HG03432 (cell line): ENCODE data around the gene TK1.

Source experiments
- ATAC-seq: cut with Tn5 transposase; IDR thresholded peaks from one replicate; pipeline ENCODE4 v1.9.1; 2021; ENCODE audit warnings: mild to moderate bottlenecking, moderate library complexity; ENCODE audit not compliant: unreplicated experiment

Gene TK1

DNA sequence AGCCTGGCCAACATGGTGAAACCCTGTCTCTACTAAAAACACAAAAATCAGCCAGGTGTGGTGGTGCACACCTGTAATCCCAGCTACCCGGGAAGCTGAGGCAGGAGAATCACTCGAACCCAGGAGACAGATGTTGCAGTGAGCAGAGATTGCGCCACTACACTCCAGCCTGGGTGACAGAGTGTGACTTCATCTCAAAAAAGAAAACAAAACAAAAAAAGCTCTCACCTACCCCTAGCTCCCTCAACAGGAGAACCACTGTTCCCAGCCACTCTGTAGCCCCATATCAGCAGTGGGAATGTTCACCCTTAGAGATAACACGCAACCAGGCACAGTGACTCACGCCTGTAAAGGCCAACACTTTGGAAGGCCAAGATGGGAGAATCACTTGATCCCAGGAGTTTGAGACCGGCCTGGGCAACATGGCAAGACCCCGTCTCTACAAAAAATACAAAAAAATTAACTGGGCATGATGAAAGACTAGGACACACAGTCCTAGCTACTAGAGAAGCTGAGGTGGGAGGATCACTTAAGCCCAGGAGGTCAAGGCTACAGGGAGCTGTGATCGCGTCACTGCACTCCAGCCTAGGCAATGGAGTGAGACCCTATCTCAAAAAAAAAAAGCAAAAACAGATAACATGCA lies 50.9 kb downstream of the TK1 start:
- no peak for ATAC-seq

DNA sequence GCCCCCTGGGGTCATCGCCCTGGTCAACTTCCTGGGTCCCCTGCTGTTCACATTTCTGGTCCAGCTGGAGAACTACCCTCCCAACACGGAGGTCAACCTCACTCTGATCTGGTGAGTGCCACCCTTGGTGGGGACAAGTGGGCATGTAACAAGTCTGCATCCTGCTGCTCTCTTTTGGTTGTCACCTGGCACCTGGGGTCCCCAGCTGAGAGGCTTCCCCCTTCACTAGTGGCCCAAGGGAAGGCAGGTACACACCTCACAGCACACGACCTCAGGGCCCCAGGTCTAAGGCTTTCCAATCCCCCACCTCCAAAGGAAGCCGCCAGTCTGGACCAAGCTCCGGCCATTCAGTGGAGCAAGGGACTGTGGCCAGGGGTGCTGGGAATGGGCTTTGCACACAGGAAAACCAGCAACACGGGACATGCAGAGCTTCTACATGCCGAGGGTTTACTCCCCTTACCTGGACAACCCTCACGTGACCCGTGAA lies 51.9 kb downstream of the TK1 start:
- no peak for ATAC-seq

DNA sequence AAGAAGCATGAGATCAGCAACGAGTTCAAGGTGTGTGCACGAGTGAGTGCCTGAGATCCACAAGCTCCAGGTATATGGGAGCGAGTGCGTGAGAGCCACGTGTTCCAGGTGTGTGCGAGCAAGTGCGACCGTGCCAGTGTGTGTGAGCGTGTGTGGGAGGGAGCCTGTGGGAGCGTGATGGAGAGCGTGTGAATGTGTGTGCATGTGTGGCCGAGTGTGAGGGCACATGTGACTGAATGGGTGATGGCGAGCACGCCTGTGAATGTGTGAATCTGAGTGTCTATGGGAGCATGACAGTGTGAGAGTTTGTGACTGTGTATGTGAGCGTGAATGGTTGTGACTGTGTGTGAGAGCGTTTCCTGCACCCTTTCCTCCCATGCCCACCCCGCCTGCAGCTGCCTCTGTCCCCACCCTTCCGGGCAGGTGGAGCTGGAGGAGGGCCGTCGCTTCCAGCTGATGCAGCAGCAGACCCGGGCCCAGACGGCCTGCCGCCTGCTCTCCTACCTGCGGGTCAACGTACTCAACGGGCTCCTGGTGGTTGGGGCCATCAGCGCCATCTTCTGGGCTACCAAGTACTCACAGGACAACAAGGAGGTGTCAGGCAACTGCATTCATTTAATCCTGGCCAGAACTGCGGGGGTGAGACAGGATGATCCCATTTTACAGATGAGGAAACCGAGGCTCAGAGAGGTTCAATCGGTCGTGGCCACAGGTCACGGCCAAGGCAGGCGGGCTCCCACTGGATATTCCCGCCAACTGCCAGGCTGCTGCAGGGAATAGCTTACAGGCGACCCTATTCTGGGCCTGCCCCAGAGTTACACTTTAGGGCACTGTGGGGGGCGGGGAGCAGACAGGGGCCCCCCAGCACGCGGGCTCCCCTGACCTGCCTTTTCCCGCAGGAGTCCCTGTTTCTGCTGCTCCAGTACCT lies 52.6 kb downstream of the TK1 start:
- no peak for ATAC-seq

DNA sequence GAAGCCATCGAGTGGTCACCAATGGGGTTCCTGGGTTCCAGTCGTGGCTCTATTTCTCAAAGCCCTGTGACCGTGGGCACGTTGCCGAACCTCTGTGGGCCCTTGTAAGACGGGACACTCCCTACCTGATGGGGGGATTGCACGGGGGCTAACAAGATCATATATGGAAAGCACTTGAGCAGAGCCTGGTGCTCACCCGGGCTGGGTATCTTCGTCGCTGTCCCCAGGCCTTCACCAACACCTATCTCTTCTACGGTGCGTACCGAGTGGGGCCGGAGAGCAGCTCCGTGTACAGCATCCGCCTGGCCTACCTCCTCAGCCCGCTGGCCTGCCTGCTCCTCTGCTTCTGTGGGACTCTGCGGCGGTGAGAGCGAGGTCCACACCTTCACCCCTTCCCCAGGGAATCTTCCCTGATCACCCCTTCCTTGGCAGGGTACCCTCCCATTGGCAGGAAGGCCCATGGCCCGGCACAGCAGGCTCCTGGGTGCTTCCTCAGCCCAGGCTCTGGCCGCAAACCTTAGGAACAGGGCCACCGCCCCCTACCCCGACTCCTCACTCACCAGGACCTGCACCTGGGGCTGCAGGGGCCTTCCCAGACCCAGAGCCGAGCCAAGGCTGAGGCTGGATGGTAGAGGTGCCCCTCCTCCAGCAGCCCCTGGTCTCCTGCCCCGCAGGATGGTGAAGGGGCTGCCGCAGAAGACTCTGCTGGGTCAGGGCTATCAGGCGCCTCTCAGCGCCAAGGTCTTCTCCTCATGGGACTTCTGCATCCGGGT lies 53.5 kb downstream of the TK1 start:
- no peak for ATAC-seq

DNA sequence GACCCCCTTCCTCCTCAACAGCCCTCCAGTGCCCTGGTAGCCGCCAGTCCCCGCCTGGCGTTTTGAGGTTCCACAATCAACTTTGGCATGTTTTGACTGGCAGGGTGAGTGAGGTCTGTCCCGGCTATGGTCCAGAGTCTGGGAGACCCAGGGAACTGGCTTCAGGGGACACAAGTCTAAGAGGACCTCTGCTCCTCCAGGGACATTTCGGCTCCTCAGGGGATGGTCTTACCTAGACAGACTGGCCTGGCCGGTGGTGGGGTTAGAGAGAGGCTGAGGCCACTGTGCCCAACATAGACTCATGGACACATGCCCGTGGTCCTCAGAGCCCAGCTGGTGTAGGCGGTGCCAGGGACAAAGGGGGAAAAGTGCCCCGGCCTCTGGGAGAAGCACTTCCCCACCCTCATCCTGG lies 54.1 kb downstream of the TK1 start:
- ATAC-seq = no peak

DNA sequence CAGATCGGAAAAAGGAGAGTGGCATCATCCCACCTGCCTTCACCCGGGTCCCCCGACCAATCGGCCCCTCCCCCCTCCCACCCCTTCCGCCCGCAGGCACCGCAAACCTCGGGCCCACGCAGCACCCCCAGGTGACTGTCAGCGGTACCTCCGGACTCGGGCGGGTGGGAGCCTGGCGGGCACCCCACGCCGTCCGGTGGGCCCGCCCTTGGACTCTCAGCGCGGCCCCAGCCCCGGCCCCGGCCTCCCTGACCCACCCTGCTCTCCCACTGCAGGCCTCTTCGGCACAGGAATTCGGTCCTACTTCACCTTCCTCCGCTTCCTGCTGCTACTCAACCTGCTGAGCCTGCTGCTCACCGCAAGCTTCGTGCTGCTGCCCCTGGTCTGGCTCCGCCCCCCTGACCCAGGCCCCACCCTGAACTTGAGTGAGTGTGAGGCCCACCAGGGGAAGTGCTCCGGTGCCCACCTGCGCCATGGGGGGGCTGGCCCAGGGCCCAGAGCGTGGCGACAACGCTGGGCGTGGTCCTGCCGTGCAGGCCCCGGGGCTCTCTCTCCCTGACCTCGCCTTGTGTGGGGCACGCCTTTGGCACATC lies 54.7 kb downstream of the TK1 start:
- ATAC-seq = no peak

DNA sequence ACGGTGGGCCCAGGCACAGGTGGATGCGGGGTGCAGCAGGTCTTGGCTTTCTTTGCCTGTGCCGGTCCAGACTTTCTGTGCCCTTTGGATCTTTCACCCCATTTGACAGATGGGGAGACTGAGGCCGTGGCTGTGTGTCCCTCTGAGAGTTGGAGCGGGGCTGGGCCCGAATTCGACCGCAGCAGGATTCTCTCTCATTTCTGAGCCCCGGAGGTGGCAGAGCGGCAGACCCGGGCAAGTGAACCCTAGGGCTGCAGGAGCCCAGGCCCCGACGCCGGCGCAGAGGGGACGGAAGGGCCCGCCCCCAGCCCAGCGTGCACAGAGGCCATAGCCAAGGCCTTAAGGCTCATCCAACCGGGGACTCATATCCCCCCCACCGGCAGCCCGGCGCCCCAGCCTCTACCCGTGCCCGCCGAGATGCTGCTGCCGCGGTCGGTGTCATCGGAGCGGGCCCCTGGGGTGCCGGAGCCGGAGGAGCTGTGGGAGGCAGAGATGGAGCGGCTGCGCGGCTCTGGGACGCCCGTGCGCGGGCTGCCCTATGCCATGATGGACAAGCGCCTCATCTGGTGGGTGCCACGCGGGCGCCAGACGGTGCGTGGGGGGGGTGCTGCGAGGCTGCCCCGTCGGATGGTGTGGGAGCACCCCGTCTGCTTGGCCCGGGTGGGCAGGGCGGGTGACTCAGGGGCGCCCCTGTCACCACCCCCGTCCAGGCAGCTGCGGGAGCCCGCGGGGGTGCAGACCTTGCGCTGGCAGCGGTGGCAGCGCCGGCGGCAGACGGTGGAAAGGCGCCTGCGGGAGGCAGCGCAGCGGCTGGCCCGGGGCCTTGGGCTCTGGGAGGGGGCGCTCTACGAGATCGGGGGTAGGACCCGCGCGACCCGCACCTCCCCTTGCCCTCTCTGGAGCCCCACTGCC lies 55.4 kb downstream of the TK1 start:
- ATAC-seq = no peak

DNA sequence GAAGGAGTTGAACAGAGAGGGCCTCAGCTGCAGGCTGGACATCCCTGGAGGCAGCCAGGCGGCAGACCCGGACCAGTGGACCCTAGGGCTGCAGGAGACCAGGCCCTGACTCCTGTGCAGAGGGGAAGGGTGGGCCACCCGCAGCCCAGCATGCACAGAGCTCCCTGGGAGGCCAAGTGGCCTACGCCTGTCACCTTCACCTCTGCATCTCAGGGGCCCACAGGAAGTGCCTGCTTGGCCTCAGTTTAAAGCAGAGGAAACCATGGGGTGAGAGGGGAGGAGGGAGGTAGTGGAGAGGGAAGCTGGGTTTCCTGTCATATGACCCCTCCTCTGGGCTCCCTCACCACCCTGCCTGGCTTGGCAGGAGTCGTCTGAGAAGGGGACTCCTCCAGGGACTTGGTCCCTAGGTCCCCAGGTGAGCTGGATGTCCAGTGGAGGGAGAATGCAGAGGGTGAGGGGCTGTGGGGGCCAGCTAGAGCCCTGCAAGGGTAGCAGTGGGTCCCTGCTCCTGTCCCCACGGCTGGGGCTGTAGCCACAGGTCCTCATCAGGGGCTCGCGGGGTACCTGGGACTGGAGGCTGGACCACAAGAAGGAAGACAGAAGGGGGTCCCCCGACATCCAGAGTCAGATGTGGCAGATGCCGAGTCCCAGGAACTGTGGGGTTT lies 56.3 kb downstream of the TK1 start, which contains the start of gene TMC8:
TSS of gene TMC8 (plus strand) at position 335 of the 665 bp plus-strand sequence. CDS start 818 bp downstream, outside the sequence.
- ATAC-seq = peak; percentile 17

DNA sequence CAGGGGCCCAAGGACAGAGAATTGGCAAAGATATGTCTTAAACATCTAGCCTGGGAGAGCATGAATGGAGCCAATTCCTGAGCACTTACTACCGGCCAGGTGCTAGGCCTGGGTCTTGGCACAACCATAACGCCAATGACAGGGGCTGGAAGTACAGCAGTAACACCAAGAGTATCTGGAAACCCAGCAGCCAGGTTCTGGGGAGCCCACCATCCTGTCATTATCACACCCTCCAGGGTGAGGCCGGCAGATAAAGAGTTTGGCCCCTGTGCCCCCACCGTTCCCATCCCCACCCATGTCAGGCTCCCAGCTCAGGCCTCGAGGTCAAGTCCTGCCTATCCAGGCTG lies 56.8 kb downstream of the TK1 start:
- ATAC-seq = no peak

DNA sequence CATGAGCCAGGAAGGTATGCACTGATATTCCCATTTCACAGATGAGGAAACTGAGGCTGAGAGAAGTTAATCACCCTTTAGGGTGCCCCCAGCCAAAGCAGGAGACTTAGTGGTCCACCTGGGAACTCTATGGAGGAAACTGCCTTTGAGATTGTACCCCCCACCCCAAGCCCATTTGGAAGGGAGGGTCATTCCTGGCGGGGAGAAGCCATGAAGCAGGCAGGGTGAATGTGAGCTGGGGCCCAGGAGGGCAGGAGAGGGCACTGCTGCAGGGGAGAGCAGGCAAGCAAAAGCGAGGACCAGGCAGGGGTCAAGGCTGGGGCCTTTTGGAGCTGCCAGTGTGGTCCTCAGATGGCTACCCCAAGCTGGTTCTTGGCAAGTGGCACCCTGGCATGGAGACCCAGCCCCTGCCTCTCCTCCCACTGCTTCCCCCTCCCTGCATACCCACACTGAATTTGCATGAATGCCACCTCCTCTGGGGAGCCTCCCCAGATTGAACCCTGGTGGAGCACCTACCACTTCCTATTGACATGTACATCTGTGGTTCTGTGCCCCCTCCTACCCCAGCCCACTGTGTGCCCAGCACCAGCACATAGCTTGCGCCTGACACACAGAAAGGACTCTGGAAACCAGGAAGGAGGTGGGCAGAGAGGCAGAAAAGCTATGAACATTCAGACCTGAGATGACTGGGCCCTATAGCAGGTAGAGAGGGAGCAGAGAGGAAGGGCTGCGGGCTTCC lies 57.3 kb downstream of the TK1 start:
- no peak for ATAC-seq

DNA sequence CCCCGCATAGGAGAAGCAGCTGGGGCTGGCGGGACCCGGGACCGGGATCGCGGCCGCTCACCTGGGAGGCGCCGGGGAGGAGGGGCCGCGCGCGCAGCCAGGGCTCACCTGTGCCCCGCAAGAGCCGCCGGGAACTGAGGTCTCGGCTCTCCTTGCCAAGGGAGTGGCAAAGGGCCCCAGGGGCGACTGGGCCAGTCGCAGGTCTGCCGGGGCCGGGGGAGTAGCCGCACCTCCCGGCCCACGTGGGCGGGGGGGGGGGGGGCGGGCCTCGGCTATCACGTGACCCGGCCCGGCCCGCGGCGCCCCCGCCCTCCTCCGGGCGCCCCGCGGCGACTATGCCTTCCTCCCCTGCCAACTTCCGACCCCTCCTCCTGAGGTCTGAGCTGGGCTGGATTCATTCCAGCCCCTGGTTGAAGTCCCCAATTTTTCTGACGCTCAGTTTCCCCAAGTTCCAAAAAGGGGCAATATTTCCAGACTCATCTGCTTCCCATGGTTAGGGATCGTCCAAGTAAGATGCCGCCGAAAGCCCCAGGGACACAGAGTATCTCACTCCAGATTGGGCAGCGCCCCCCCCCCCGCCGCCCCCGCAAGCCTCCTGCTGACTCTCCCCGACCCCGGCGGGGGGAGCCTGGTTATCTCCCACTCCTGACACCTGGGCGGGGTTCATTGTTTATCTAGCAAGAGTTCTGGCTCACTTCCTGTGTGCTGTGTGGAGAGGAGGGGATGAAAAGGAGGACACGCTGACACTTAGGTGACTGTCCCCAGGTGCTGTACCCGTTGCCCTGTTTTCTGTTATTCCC lies 58.1 kb downstream of the TK1 start, which contains the start of gene TMC6:
TSS of gene TMC6 (minus strand) at position 205 of the 800 bp plus-strand sequence. CDS start 1,923 bp downstream, outside the sequence.
- peak; percentile 28 for ATAC-seq

DNA sequence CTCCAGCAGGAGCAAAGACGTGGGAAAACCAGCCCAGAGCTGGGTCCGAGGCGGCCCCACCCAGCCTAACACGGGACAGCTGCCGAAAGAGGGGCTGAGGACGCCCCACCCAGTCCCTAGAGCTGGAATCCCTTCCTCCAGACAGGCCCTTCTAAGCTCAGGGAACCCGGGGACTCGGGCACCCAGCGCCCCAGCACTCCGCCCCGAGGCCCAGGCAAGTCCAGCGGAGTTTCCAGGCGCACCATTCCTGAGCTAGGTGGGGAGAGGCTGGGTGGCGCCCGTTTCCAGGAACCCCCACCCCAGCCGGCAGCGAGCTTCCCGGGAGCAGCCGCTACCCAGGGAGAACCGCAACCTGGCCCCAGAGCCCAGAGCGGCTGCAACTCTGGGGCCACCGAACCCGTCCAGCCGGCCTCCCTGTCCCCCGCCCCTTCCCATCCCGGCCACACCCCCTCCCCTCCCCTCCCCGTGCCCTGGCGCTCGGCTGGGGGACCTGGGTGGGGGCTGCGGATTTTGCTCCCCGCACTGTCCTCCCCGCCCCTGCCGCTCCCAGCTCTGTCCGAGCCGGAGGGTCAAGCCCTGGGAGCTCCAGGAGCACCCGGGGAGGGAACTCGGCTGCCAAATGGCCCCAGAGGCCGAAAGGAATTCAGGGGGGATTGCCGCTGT lies 58.8 kb downstream of the TK1 start:
- peak; percentile 1 for ATAC-seq

DNA sequence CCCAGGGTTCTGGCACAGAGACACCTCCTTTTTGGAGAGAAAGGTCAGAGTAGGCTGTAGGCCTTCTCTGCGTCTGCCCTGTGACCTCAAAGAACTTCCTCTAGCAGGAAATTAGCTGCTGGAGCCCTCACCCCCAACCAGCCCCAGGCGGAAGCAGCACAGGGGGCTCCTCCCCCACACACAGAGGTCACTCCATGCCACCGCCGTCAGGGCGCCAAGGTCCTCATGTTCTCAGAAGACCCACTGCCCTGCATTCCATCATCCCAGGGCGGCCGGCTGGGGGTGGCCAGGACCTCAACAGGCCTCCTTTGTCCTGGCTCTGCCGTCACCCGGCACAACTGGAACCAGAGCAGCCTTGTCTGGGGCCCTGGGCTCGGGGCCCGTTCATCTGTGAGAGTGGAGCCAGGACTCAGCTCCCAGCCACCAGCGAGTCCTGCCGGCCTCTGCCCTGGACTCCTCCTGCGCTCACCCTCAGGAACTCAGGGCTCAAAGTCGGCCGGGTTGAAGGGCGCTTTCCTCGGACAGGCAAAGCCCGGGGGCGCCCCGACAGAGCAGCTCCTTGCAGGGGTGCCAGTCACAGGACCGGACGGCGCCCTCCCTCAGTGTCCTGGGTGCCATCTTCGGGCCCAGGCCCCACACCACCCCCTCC lies 59.5 kb downstream of the TK1 start:
- ATAC-seq = no peak

DNA sequence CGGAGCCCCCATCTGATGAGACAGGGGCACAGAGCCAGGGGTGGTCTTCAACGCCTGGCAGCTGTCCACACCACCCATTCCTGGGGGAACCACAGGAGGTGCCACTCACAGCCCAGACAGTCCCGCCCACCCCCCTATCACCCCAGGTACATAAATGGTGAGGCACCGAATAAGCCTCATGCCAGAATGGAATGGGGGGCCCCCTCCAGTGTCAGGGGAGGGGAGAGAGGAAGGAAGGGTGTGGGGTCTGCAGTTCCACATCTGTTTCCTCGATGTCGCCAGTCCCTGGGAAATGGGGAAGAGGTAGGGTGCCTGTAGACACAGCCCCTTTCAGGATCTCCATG lies 60.0 kb downstream of the TK1 start:
- no peak for ATAC-seq

DNA sequence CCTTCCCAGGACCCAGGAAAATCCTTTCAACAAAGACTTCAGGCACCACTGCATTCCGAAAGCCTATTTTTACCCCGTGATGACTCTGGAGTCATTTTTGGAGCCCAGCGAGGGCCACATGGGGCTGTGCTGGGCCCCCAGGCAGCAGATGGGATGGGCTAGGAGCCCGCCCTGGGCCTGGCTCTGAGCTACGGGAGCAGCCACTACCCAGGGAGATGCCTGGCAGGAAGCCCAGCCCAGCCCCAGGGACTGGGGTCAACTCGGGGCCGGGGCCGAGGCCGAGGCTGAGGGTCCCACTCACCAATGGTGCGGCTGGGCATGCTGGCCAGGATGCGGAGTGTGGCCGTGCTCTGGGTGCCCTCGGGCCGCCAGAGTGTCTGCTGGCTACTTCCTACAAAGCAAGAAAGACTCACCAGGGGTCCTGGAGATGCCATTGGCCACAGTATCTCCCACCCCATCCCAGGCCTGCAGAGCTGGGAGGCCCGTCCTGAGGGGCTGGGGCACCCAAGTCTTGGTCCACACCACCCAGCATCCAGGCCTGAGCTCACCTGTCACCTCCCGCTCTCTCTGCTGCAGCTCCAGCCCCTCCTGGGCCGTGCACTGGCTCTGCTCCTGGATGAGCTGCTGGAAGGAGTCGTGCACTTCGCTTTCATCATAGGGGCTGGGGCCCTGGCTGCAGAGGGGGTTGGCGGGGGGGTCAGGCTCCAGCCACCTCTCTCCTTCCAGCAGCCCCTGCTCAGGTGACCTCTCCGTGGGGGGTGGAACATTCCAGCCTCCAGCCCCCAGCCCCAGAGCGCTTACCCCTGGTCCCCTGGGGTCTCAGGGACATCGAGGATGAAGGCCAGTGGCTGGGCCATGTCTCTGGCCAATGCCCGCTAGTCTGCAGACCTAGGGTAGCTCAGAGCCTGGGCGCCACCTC lies 60.6 kb downstream of the TK1 start:
- no peak for ATAC-seq
